Peyer's patch (tissue), 4 donors: ENCODE data around the gene CLN3. TPM values are rescaled to one million over a fixed set of nuclear protein-coding genes. Genes with fewer than 3 reads are reported as not detected.

Experiments used
- DNase-seq, 3 donors: peaks; one replicate each; pipeline ENCODE4 v3.0.0-alpha.2; 2017 to 2019
- H3K27ac ChIP-seq, 4 donors: fragments of 200-600 bp; sonication (generic); one replicate each; pipeline ENCODE4 v1.5.1; 2016 to 2019
- H3K27me3 ChIP-seq, 2 donors: fragments of 200-600 bp; sonication (generic); one replicate each; pipeline ENCODE4 v1.5.1; 2019
- H3K36me3 ChIP-seq, 3 donors: fragments of 200-600 bp; sonication (generic); one replicate each; pipeline ENCODE4 v1.5.1; 2016 to 2019
- H3K4me1 ChIP-seq, 4 donors: fragments of 200-600 bp; sonication (generic); one replicate each; pipeline ENCODE4 v1.5.1; 2016 to 2019
- H3K4me3 ChIP-seq, 4 donors: fragments of 200-600 bp; sonication (generic); 1 replicate in 3 of 4; 2 replicates in 1 of 4; pipeline ENCODE4 v1.5.1; 2016 to 2019; ENCODE audit warnings: mild to moderate bottlenecking in 1 of 4
- H3K9me3 ChIP-seq, 4 donors: fragments of 200-600 bp; sonication (generic); one replicate each; pipeline ENCODE4 v1.5.1; 2016 to 2019; ENCODE audit warnings: mild to moderate bottlenecking in 1 of 4
- CTCF ChIP-seq, 6 experiments: fragments of 450-650 bp in 4 of 6; fragments of 200-600 bp in 2 of 6; sonication (generic) in 1 of 6; IDR thresholded peaks; one replicate each; pipeline ENCODE4 v1.5.1; 2017 to 2019; ENCODE audit warnings: antibody characterized with exemption in 6 of 6, mild to moderate bottlenecking in 3 of 6, moderate library complexity in 1 of 6
- POLR2A ChIP-seq, 2 donors: fragments of 450-650 bp; IDR thresholded peaks; one replicate each; pipeline ENCODE4 v1.5.1; 2017; ENCODE audit warnings: antibody characterized with exemption in 2 of 2, mild to moderate bottlenecking in 2 of 2, moderate library complexity in 2 of 2
- total RNA-seq, 4 donors: library from RNA; depleted of rRNA; stranded (reverse); fragments of >200 nt; gene quantifications; one replicate each; pipeline ENCODE4 v1.1.0, GENCODE V29; 2016

CLN3 gene
- total RNA-seq, 4 donors from 2014 or later, result 47.0 to 83.6 (median 73.3) TPM

GRCh38 chr16:28534542-28535373, 42.9 kb upstream of the CLN3 start:
- Histone ChIP-seq H3K27ac (peak overlapping the region in 3 of 4 donors; percentile 2 to 62 (median 10)), H3K9me3 (no peaks in the 10 kb centered on the region), H3K4me1 (peaks cover 0 to 18% (median 0%) of the 10 kb centered on the region in 4 donors), H3K27me3 (no peaks in the 10 kb centered on the region), H3K36me3 (no peaks in the 10 kb centered on the region), H3K4me3 (no peak overlapping the region)
- DNase-seq, result peak in 1 of 3 donors; percentile 73
- TF ChIP-seq POLR2A (IDR thresholded peaks at IDR 0.05) (no peak), CTCF (IDR thresholded peaks at IDR 0.05) (no peak)

- no peak for TF ChIP-seq CTCF (IDR thresholded peaks at IDR 0.05)
- TF ChIP-seq POLR2A (IDR thresholded peaks at IDR 0.05), result no peak
- Histone ChIP-seq H3K4me3 (no peak overlapping the region), H3K9me3 (no peaks in the 10 kb centered on the region), H3K36me3 (no peaks in the 10 kb centered on the region), H3K27me3 (no peaks in the 10 kb centered on the region), H3K4me1 (peaks cover 0 to 15% (median 0%) of the 10 kb centered on the region in 4 donors), H3K27ac (peak overlapping the region in 3 of 4 donors; percentile 11 to 77 (median 62))
- DNase-seq, result no peak
Measured at GRCh38 chr16:28532940-28533647, 41.2 kb upstream of the CLN3 start.

DNA sequence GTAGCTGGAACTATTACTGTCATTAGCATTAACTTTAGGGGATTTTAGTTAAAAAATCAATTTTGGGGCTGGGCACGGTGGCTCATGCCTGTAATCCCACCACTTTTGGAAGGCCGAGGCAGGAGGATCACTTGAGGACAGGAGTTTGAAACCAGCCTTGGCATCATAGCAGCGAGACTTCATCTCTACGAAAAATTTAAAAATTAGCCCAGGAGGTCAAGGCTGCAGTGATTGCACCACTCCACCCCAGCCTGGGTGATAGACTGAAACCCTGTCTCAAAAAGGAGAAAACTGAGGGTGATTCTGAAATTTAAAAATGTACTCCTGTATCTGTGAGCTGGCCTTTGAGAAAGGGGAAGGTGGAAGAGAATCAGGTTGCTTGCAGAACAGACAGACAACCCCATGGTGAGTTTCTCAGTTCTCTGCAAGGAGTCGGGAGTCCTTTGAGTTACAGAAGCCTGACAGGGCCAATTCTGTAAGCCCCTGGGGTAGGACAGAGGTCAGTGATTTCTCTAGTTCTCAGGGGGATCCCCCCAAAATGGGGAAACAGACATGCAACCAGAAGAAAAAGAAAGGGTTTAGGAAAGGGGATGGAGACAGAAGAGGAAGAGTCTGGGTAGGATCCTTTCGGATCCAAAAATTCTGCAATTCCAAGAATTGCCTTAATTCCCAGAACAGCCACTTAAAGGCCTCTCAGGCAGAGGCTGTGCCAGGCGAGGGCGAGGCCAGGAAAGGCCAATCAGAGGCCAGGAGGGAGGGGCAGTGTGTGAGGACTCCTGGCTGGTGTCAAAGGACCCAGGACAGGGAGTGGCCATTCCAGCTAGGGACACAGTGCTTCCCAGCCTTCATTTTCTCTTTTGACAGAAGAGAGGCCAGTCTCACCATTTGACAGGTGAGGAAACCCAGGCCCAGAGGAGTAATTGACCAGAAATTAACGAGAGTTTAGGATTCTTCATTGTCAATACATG, 40.2 kb upstream of the CLN3 start:
- TF ChIP-seq POLR2A (IDR thresholded peaks at IDR 0.05), result peak in 1 of 2 donors; percentile 65
- TF ChIP-seq CTCF (IDR thresholded peaks at IDR 0.05), result no peak
- peak overlapping the region in 3 of 4 donors; percentile 46 to 77 (median 62) for H3K27ac ChIP-seq

GRCh38 chr16:28529124-28529523, 37.2 kb upstream of the CLN3 start:
- Histone ChIP-seq H3K27me3 (no peaks in the 10 kb centered on the region), H3K4me1 (peaks cover 0 to 22% (median 0%) of the 10 kb centered on the region in 4 donors), H3K4me3 (no peak overlapping the region), H3K27ac (no peak overlapping the region), H3K9me3 (no peaks in the 10 kb centered on the region), H3K36me3 (no peaks in the 10 kb centered on the region)
- DNase-seq, result no peak
- TF ChIP-seq POLR2A (IDR thresholded peaks at IDR 0.05), result no peak
- no peak for TF ChIP-seq CTCF (IDR thresholded peaks at IDR 0.05)

More for the DNA sequence above, 40.2 kb upstream of the CLN3 start:
- Histone ChIP-seq H3K4me3 (no peak overlapping the region), H3K9me3 (no peaks in the 10 kb centered on the region), H3K27me3 (no peaks in the 10 kb centered on the region), H3K36me3 (no peaks in the 10 kb centered on the region), H3K4me1 (peaks cover 0 to 18% (median 0%) of the 10 kb centered on the region in 4 donors)
- peak; percentile 26 to 91 (median 85) for DNase-seq

- TF ChIP-seq CTCF (IDR thresholded peaks at IDR 0.05), result no peak
- no peak for TF ChIP-seq POLR2A (IDR thresholded peaks at IDR 0.05)
- H3K4me3 ChIP-seq, result no peak overlapping the region
- no peaks in the 10 kb centered on the region for H3K36me3 ChIP-seq
- peaks cover 0 to 22% (median 0%) of the 10 kb centered on the region in 4 donors for H3K4me1 ChIP-seq
- DNase-seq, result no peak
- H3K27me3 ChIP-seq, result no peaks in the 10 kb centered on the region
- H3K9me3 ChIP-seq, result no peaks in the 10 kb centered on the region
- peak overlapping the region in 1 of 4 donors; percentile 43 for H3K27ac ChIP-seq
Measured at GRCh38 chr16:28528463-28528867, 36.6 kb upstream of the CLN3 start.
